Stomach (tissue), 9 donors: ENCODE data around the gene ATG2B. TPM values are rescaled to one million over a fixed set of nuclear protein-coding genes. Genes with fewer than 3 reads are reported as not detected.

Experiments
- DNase-seq, 2 donors: peaks; one replicate each; pipeline versions ENCODE4 v3.0.0 to v3.0.0-alpha.2; 2013 to 2019
- H3K27ac ChIP-seq, 5 donors: fragments of 200-600 bp in 4 of 5; sonication (generic) in 4 of 5; one replicate each; pipeline ENCODE4 v1.5.1; 2013 to 2019; ENCODE audit warnings: mild to moderate bottlenecking in 1 of 5, moderate library complexity in 1 of 5
- H3K27me3 ChIP-seq, 3 donors: fragments of 200-600 bp; sonication (generic); one replicate each; pipeline ENCODE4 v1.5.1; 2017 to 2019; ENCODE audit warnings: mixed run types in 1 of 3
- H3K36me3 ChIP-seq, 4 donors: fragments of 200-600 bp; sonication (generic); 1 replicate in 3 of 4; 2 replicates in 1 of 4; pipeline ENCODE4 v1.5.1; 2016 to 2019
- H3K4me1 ChIP-seq, 4 donors: fragments of 200-600 bp; sonication (generic); one replicate each; pipeline ENCODE4 v1.5.1; 2016 to 2019
- H3K4me3 ChIP-seq, 4 donors: fragments of 200-600 bp; sonication (generic) in 3 of 4; one replicate each; pipeline ENCODE4 v1.5.1; 2016 to 2019; ENCODE audit warnings: mild to moderate bottlenecking in 1 of 4
- H3K9me3 ChIP-seq, 4 donors: fragments of 200-600 bp; sonication (generic); one replicate each; pipeline ENCODE4 v1.5.1; 2016 to 2019
- CTCF ChIP-seq, 7 experiments: fragments of 450-650 bp in 4 of 7; fragments of 200-600 bp in 3 of 7; sonication (generic) in 3 of 7; IDR thresholded peaks; one replicate each; pipeline ENCODE4 v1.5.1; 2016 to 2019; ENCODE audit warnings: antibody characterized with exemption in 7 of 7, control low read depth in 2 of 7, mild to moderate bottlenecking in 1 of 7
- EP300 ChIP-seq: sonication (generic); formaldehyde crosslinking; IDR thresholded peaks from one replicate; pipeline ENCODE4 v1.6.1; 2017; ENCODE audit warnings: antibody characterized with exemption
- POLR2A ChIP-seq, 4 donors: fragments of 450-650 bp; IDR thresholded peaks; one replicate each; pipeline ENCODE4 v1.6.1; 2016; ENCODE audit warnings: antibody characterized with exemption in 4 of 4, control low read depth in 2 of 4, mild to moderate bottlenecking in 1 of 4, moderate library complexity in 1 of 4
- POLR2AphosphoS5 ChIP-seq, 3 donors: sonication (generic); formaldehyde crosslinking; IDR thresholded peaks; one replicate each; pipeline ENCODE4 v1.6.1; 2016; ENCODE audit warnings: antibody characterized with exemption in 3 of 3
- WGBS, 5 donors: extraction: QIAGEN DNeasy Blood & Tissue Kit in 3 of 5; methylation state at CpG; one replicate each; pipeline versions ENCODE4 v1.1.5 to v1.1.7; 2013 to 2018; 5-methylcytosine and 5-hydroxymethylcytosine counted together
- intact Hi-C: fragments of 100-400 bp; cut with DNase I; formaldehyde crosslinking; loops from one replicate; pipeline ENCODE4 v1.15.1; 2023; ENCODE audit warnings: low total_unique reads
- polyA plus RNA-seq, 3 donors: library from polyadenylated mRNA; stranded (reverse); fragments of 200-250 nt; gene quantifications; one replicate each; pipeline ENCODE4 v1.2.3, GENCODE V29; 2013
- total RNA-seq, 5 donors: library from RNA; depleted of rRNA; stranded (reverse); fragments of >200 nt; gene quantifications; one replicate each; pipeline versions ENCODE4 v1.1.0 to v1.2.3, GENCODE V29; 2014 to 2016
- donor health status: healthy with polysubstance abuse.
- donor health status: Bipolar disorder and iron deficiency.
- donor health status: healthy.

ATG2B gene
- total and polyA plus RNA-seq, 8 donors: 1.9 to 59.7 (median 21.9) TPM

- Histone ChIP-seq H3K9me3 (no peaks in the 10 kb centered on the region), H3K4me3 (no peak overlapping the region), H3K27me3 (no peaks in the 10 kb centered on the region), H3K4me1 (no peaks in the 10 kb centered on the region), H3K27ac (no peak overlapping the region), H3K36me3 (no peaks in the 10 kb centered on the region)
- TF ChIP-seq POLR2A (IDR thresholded peaks at IDR 0.05) (no peak), POLR2AphosphoS5 (IDR thresholded peaks at IDR 0.05) (no peak)
- no peak for DNase-seq
- 81 to 92% (median 86%) methylated on average over 5 of the region's 5 CpGs for WGBS, 5 donors
- intact Hi-C loops: loop anchor here (5.0 kb wide), 1 partner anchor 42 kb away; no protein-coding TSS in a partner anchor
These were observed 35.8 kb upstream of the ATG2B start for GRCh38 chr14:96398921-96399320.

GRCh38 chr14:96398432-96398831 is 35.3 kb upstream of the ATG2B start:
- intact Hi-C loops: loop anchor here (5.0 kb wide), 1 partner anchor 41 kb away; no protein-coding TSS in a partner anchor
- no peaks in the 10 kb centered on the region for H3K9me3 ChIP-seq
- no peak overlapping the region for H3K27ac ChIP-seq
- no peak for DNase-seq
- no peaks in the 10 kb centered on the region for H3K36me3 ChIP-seq
- TF ChIP-seq CTCF (IDR thresholded peaks at IDR 0.05) (no peak), EP300 (no peak), POLR2AphosphoS5 (IDR thresholded peaks at IDR 0.05) (no peak), POLR2A (IDR thresholded peaks at IDR 0.05) (no peak)
- H3K27me3 ChIP-seq: no peaks in the 10 kb centered on the region
- H3K4me1 ChIP-seq: no peaks in the 10 kb centered on the region
- H3K4me3 ChIP-seq: no peak overlapping the region
- 91 to 97% (median 96%) methylated on average over 8 of the region's 8 CpGs for WGBS, 5 donors

GRCh38 chr14:96394047-96394815 is 31.1 kb upstream of the ATG2B start:
- DNase-seq: no peak
- Histone ChIP-seq H3K4me1 (peaks cover 5 to 22% (median 18%) of the 10 kb centered on the region in 4 donors), H3K9me3 (no peaks in the 10 kb centered on the region), H3K4me3 (no peak overlapping the region), H3K36me3 (no peaks in the 10 kb centered on the region), H3K27me3 (no peaks in the 10 kb centered on the region), H3K27ac (no peak overlapping the region)
- TF ChIP-seq EP300 (no peak), CTCF (IDR thresholded peaks at IDR 0.05) (no peak), POLR2AphosphoS5 (IDR thresholded peaks at IDR 0.05) (no peak)
- 82 to 92% (median 89%) methylated on average over 7 of the region's 7 CpGs for WGBS, 5 donors
- intact Hi-C loops: no loop called here

- Histone ChIP-seq H3K27me3 (no peaks in the 10 kb centered on the region), H3K4me1 (peaks cover 5 to 22% (median 18%) of the 10 kb centered on the region in 4 donors), H3K9me3 (no peaks in the 10 kb centered on the region), H3K27ac (no peak overlapping the region), H3K4me3 (no peak overlapping the region), H3K36me3 (no peaks in the 10 kb centered on the region)
- 80 to 87% (median 87%) methylated on average over 5 of the region's 5 CpGs for WGBS, 5 donors
- TF ChIP-seq EP300 (no peak), POLR2A (IDR thresholded peaks at IDR 0.05) (no peak), POLR2AphosphoS5 (IDR thresholded peaks at IDR 0.05) (no peak), CTCF (IDR thresholded peaks at IDR 0.05) (no peak)
- no peak for DNase-seq
- intact Hi-C loops: no loop called here
These were observed 30.0 kb upstream of the ATG2B start for GRCh38 chr14:96393071-96393691.
